Lower leg skin (tissue), 4 donors: Measurements from ENCODE around the gene FAM13A. TPM values are rescaled to one million over a fixed set of nuclear protein-coding genes. Genes with fewer than 3 reads are reported as not detected.

Source experiments
- DNase-seq, 2 donors: peaks; one replicate each; pipeline ENCODE4 v3.0.0-alpha.2; 2019; ENCODE audit warnings: low spot score in 2 of 2
- H3K4me3 ChIP-seq: fragments of 200-600 bp; sonication (generic); 2 replicates; pipeline ENCODE4 v1.5.1; 2017; ENCODE audit warnings: mild to moderate bottlenecking, low read depth; ENCODE audit not compliant: poor library complexity, severe bottlenecking
- POLR2A ChIP-seq, 2 donors: fragments of 450-650 bp; IDR thresholded peaks; one replicate each; pipeline ENCODE4 v1.6.1; 2016 to 2017; ENCODE audit warnings: antibody characterized with exemption in 2 of 2, mild to moderate bottlenecking in 1 of 2, moderate library complexity in 1 of 2
- WGBS, 2 donors: methylation state at CpG; one replicate each; pipeline ENCODE4 v1.1.5; 2018; 5-methylcytosine and 5-hydroxymethylcytosine counted together
- intact Hi-C: fragments of 100-400 bp; cut with DNase I; formaldehyde crosslinking; loops from one replicate; pipeline ENCODE4 v1.15.0; 2023; ENCODE audit warnings: low total_unique reads
- total RNA-seq, 4 donors: library from RNA; depleted of rRNA; stranded (reverse); fragments of >200 nt; gene quantifications; one replicate each; pipeline ENCODE4 v1.1.0, GENCODE V29; 2016
- TF ChIP-seq, protein P1 (sequence below), 3 donors: fragments of 450-650 bp; IDR thresholded peaks; one replicate each; pipeline ENCODE4 v1.5.1; 2016; ENCODE audit warnings: antibody characterized with exemption in 3 of 3, mild to moderate bottlenecking in 3 of 3, moderate library complexity in 2 of 3

FAM13A gene
- total RNA-seq, 4 donors from 2014 or later, result 50.0 to 303 (median 114) TPM

- DNase-seq, result no peak
- no peak overlapping the region for H3K4me3 ChIP-seq
- intact Hi-C loops, result no loop called here
- WGBS, 2 donors, result 61 to 63% methylated on average over 10 of the region's 10 CpGs
- TF ChIP-seq POLR2A (IDR thresholded peaks at IDR 0.05), result no peak
- TF ChIP-seq, protein P1, sequence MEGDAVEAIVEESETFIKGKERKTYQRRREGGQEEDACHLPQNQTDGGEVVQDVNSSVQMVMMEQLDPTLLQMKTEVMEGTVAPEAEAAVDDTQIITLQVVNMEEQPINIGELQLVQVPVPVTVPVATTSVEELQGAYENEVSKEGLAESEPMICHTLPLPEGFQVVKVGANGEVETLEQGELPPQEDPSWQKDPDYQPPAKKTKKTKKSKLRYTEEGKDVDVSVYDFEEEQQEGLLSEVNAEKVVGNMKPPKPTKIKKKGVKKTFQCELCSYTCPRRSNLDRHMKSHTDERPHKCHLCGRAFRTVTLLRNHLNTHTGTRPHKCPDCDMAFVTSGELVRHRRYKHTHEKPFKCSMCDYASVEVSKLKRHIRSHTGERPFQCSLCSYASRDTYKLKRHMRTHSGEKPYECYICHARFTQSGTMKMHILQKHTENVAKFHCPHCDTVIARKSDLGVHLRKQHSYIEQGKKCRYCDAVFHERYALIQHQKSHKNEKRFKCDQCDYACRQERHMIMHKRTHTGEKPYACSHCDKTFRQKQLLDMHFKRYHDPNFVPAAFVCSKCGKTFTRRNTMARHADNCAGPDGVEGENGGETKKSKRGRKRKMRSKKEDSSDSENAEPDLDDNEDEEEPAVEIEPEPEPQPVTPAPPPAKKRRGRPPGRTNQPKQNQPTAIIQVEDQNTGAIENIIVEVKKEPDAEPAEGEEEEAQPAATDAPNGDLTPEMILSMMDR (IDR thresholded peaks at IDR 0.05), result no peak
Measured at GRCh38 chr4:88720451-88721428, 336.2 kb downstream of the FAM13A start.

DNA sequence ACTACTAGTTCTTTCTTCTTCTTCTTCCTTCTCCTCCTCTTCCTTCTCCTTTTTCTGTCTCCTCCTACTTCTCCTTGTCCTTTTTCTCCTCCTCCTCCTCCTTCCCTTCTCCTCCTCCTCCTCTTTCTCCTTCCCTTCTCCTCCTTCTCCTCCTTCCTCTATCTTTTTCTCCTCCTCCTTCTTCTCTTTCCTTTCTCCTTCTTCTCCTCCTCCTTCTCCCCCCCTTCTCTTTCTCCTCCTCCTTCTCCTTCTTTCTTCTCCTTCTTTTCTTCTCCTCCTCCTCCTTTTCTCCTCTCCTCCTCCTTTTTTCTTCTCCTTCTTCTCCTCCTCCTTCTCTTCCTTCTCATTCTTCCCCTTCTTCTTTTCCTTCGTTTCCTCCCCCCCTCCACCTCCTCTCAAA is 337.6 kb downstream of the FAM13A start:
- no peak overlapping the region for H3K4me3 ChIP-seq
- WGBS, 2 donors, result 95 to 98% methylated on average over 1 of the region's 1 CpG
- DNase-seq, result no peak
- intact Hi-C loops, result no loop called here
- no peak for TF ChIP-seq POLR2A (IDR thresholded peaks at IDR 0.05)
- TF ChIP-seq, protein P1 (IDR thresholded peaks at IDR 0.05), result no peak

DNA sequence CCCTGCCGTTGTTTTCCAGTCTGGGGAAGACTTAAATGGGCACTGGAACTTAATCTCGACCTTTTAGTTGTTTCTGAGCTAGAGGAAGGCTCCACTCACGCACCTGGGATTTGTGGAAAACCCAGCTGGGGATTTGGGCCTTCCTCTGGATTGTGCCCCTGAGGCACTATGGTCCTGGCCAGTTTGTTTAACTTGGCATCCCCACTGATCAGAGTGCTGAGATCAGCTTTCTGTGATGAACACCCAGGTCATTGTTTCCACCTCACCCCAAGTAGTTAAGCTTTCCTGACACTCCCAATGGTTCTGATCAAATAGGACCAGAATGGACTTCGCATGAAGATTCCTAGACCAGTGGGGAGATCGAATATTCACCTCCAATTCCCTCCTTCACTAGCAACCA is 338.9 kb downstream of the FAM13A start:
- no peak overlapping the region for H3K4me3 ChIP-seq
- WGBS, 2 donors, result 98 to 100% methylated on average over 5 of the region's 5 CpGs
- intact Hi-C loops, result no loop called here
- TF ChIP-seq, protein P1 (IDR thresholded peaks at IDR 0.05), result no peak
- TF ChIP-seq POLR2A (IDR thresholded peaks at IDR 0.05), result no peak
- DNase-seq, result no peak

DNA sequence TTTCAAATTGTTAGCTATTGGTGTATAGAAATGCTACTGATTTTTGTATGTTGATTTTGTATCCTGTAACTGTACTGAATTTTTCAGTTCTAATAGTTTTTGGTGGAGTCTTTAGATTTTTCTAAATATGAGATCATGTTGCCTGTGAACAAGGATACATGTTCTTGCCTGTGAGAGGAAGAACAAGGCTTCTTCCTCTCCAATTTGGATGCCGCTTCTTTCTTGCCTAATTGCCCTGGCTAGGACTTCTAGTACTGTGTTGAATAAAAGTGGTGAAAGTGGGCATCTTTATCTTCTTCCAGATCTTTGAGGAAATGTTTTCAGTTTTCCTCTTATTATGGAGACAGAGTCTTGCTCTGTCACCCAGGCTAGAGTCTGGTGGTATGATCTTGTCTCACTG is 343.2 kb downstream of the FAM13A start:
- DNase-seq, result no peak
- WGBS, 2 donors, result 39 to 66% methylated on average over 1 of the region's 1 CpG
- TF ChIP-seq POLR2A (IDR thresholded peaks at IDR 0.05), result no peak
- TF ChIP-seq, protein P1 (IDR thresholded peaks at IDR 0.05), result no peak
- H3K4me3 ChIP-seq, result no peak overlapping the region
- intact Hi-C loops, result no loop called here

GRCh38 chr4:88709989-88710388 is 347.0 kb downstream of the FAM13A start:
- TF ChIP-seq POLR2A (IDR thresholded peaks at IDR 0.05), result no peak
- TF ChIP-seq, protein P1 (IDR thresholded peaks at IDR 0.05), result no peak
- WGBS, 2 donors, result 94 to 95% methylated on average over 1 of the region's 1 CpG
- no peak for DNase-seq
- intact Hi-C loops, result no loop called here
- H3K4me3 ChIP-seq, result no peak overlapping the region
